Ishikawa (cell line): Measurements from ENCODE around the gene ENTREP3.

ENCODE experiments used
- CEBPB ChIP-seq: IDR thresholded peaks from 2 replicates; pipeline ENCODE4 v1.6.1; 2012
- CREB1 ChIP-seq: IDR thresholded peaks from 2 replicates; pipeline ENCODE4 v1.6.1; 2012; ENCODE audit warnings: low read depth
- EGR1 ChIP-seq: IDR thresholded peaks from 2 replicates; pipeline ENCODE4 v1.6.1; 2012
- EP300 ChIP-seq: IDR thresholded peaks from 2 replicates; pipeline ENCODE4 v1.6.1; 2012; ENCODE audit warnings: borderline replicate concordance
- NFIC ChIP-seq: IDR thresholded peaks from 2 replicates; pipeline ENCODE4 v1.6.1; 2012
- RAD21 ChIP-seq: IDR thresholded peaks from 2 replicates; pipeline ENCODE4 v1.6.1; 2012; ENCODE audit warnings: low read depth
- REST ChIP-seq: IDR thresholded peaks from 2 replicates; pipeline ENCODE4 v1.6.1; 2012; ENCODE audit warnings: low read depth, mild to moderate bottlenecking
- TCF12 ChIP-seq: IDR thresholded peaks from 2 replicates; pipeline ENCODE4 v1.6.1; 2012; ENCODE audit warnings: low read depth
- TF ChIP-seq, protein P1 (sequence below): IDR thresholded peaks from 2 replicates; pipeline ENCODE4 v1.6.1; 2012

GRCh38 chr1:155254228-155254713 is 1.0 kb downstream of the ENTREP3 start:
- TF ChIP-seq EP300 (no peak), EGR1 (no peak), RAD21 (no peak), CEBPB (no peak), CREB1 (no peak), REST (no peak), NFIC (no peak), TCF12 (no peak)
- TF ChIP-seq, protein P1, sequence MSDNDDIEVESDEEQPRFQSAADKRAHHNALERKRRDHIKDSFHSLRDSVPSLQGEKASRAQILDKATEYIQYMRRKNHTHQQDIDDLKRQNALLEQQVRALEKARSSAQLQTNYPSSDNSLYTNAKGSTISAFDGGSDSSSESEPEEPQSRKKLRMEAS, result no peak
